ENCODE results near the gene LY6G6F. TPM values are rescaled to one million over a fixed set of nuclear protein-coding genes. Genes with fewer than 3 reads are reported as not detected.

The LY6G6F gene
- total and polyA plus RNA-seq, 2 experiments from 2014 or later, result not detected

GRCh38 chr6:31742894-31743293 lies 36.2 kb downstream of the LY6G6F start:
- H3K9me2 ChIP-seq (ENCODE audit: insufficient read depth), result no peaks in the 10 kb centered on the region
- Mint-ChIP-seq H3K9me3 (no peaks in the 10 kb centered on the region; the same call in 2 of the 3 replicates), H3K4me1 (peaks cover 32% of the 10 kb centered on the region), H3K36me3 (ENCODE audit: low read depth) (peaks cover 24% of the 10 kb centered on the region), H3K27me3 (ENCODE audit: insufficient read depth, low read depth, poor library complexity) (peaks cover 16% of the 10 kb centered on the region), H3K4me3 (no peak overlapping the region), H3K27ac (no peak overlapping the region)
- peaks cover 22% of the 10 kb centered on the region for H3K4me1 ChIP-seq (ENCODE audit: insufficient read depth)
- H3K4me2 ChIP-seq, result no peak overlapping the region
- H3K36me3 ChIP-seq (ENCODE audit: insufficient read depth), result peaks cover 4% of the 10 kb centered on the region; the same call in 1 of the 2 replicates
- no peaks in the 10 kb centered on the region for H3K79me2 ChIP-seq (replicated peaks; ENCODE audit: insufficient read depth)
- H3K27ac ChIP-seq (ENCODE audit: low read depth), result no peak overlapping the region
- H2AFZ ChIP-seq, result no peak overlapping the region
- H3K27me3 ChIP-seq (ENCODE audit: insufficient read depth), result no peaks in the 10 kb centered on the region
- H3K4me3 ChIP-seq, result no peak overlapping the region
- no peaks in the 10 kb centered on the region for H4K20me1 ChIP-seq (replicated peaks; ENCODE audit: insufficient read depth)
- peaks cover 5% of the 10 kb centered on the region for H3F3A ChIP-seq (replicated peaks; ENCODE audit: low read depth)
- DNase-seq (ENCODE audit: low spot score) (no peak), ATAC-seq (no peak)
- TF ChIP-seq CTCF (conservative IDR thresholded peaks at IDR 0.05; ENCODE audit: low read depth in 2 of 2), result no peak
- TF ChIP-seq NANOG (IDR thresholded peaks at IDR 0.05; ENCODE audit: borderline replicate concordance), result no peak
- TF ChIP-seq REST (IDR thresholded peaks at IDR 0.05; ENCODE audit: unreplicated experiment), result no peak
- TF ChIP-seq ZNF114 (CRISPR knock-in tag; IDR thresholded peaks at IDR 0.05), result no peak
- no peak for TF ChIP-seq JUNB (IDR thresholded peaks at IDR 0.05; ENCODE audit: unreplicated experiment)
- no peak for TF ChIP-seq EZH2 (IDR thresholded peaks at IDR 0.05; ENCODE audit: low read depth, unreplicated experiment)
- no peak for TF ChIP-seq ZNF331 (CRISPR knock-in tag; IDR thresholded peaks at IDR 0.05; ENCODE audit: low read depth)
- TF ChIP-seq CREB1 (CRISPR knock-in tag; IDR thresholded peaks at IDR 0.05; ENCODE audit: low read depth), result no peak
- TF ChIP-seq ETS1 (IDR thresholded peaks at IDR 0.05), result no peak
- no peak for TF ChIP-seq EZH2phosphoT487 (IDR thresholded peaks at IDR 0.05; ENCODE audit: unreplicated experiment)
- no peak for TF ChIP-seq POLR2AphosphoS5 (IDR thresholded peaks at IDR 0.05; ENCODE audit: low read depth)
- TF ChIP-seq ZNF462 (CRISPR knock-in tag; IDR thresholded peaks at IDR 0.05), result no peak
- TF ChIP-seq STAT1 (IDR thresholded peaks at IDR 0.05; ENCODE audit: unreplicated experiment), result no peak
